GM18867 (cell line): ENCODE measurements around the gene BTN3A1.
"Not testable (repeated sequence)": the region's sequence is repeated elsewhere in the genome, so short reads cannot be mapped to it uniquely, and the experiment has no call there.

Source experiments
- ATAC-seq: cut with Tn5 transposase; IDR thresholded peaks from one replicate; pipeline ENCODE4 v1.9.1; 2021; ENCODE audit warnings: mild to moderate bottlenecking, moderate library complexity; ENCODE audit not compliant: unreplicated experiment

BTN3A1 gene

DNA sequence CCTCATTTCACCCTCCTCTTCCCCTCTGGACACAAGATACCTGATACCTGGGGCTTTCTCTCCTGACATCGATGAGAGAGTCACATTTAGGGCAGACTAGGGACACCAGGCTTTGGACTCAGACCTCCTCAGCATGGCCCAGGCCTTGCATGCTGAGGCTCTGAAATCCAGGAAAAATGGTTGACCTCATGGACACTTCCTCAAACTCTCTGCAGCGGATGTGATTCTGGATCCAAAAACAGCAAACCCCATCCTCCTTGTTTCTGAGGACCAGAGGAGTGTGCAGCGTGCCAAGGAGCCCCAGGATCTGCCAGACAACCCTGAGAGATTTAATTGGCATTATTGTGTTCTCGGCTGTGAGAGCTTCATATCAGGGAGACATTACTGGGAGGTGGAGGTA lies 10.9 kb downstream of the BTN3A1 start:
- no peak for ATAC-seq

GRCh38 chr6:26414281-26414680 lies 12.2 kb downstream of the BTN3A1 start:
- ATAC-seq, result no peak

GRCh38 chr6:26415036-26415614 lies 13.1 kb downstream of the BTN3A1 start:
- ATAC-seq, result no peak

- ATAC-seq, result no peak
Measured at GRCh38 chr6:26415791-26416190, 13.7 kb downstream of the BTN3A1 start.

DNA sequence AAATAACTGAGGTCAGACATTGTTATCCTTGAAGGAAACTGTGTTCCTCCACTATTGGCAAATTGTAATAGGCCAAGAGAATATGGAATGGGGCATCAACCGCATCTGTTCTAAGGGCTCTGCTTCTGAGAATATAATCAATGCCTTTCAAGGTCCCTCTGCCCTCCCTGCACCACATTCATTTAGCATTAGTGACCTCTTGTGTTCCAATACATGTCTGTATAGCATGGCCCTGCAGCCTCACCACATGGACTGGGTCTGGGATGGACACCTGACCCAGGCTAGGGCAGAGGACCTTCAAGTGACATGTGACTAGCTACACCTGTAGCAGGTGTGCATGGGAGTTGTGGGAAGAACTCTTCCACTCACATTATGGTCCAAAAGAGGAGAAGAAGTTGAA lies 14.2 kb downstream of the BTN3A1 start:
- ATAC-seq, result no peak

DNA sequence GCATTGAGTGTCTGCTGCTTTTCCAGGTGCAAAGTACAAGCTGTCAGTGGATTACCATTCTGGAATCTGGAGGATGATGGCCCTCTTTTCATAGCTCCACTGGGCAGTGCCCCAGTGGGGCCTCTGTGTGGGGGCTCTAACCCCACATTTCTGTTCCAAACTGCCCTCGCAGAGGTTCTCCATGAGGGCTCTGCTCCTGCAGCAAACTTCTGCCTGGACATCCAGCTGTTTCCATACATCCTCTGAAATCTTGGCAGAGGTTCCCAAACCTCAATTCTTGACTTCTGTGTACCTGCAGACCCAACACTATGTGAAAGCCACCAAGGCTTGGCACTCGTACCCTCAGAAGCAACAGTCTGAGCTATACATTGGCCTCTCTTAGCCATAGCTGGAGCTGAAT lies 16.0 kb downstream of the BTN3A1 start:
- ATAC-seq, result not testable (repeated sequence)

- not testable (repeated sequence) for ATAC-seq
Measured at GRCh38 chr6:26418795-26419194, 16.7 kb downstream of the BTN3A1 start.

- ATAC-seq, result peak; percentile 33
Measured at GRCh38 chr6:26420688-26421171, 18.7 kb downstream of the BTN3A1 start.

DNA sequence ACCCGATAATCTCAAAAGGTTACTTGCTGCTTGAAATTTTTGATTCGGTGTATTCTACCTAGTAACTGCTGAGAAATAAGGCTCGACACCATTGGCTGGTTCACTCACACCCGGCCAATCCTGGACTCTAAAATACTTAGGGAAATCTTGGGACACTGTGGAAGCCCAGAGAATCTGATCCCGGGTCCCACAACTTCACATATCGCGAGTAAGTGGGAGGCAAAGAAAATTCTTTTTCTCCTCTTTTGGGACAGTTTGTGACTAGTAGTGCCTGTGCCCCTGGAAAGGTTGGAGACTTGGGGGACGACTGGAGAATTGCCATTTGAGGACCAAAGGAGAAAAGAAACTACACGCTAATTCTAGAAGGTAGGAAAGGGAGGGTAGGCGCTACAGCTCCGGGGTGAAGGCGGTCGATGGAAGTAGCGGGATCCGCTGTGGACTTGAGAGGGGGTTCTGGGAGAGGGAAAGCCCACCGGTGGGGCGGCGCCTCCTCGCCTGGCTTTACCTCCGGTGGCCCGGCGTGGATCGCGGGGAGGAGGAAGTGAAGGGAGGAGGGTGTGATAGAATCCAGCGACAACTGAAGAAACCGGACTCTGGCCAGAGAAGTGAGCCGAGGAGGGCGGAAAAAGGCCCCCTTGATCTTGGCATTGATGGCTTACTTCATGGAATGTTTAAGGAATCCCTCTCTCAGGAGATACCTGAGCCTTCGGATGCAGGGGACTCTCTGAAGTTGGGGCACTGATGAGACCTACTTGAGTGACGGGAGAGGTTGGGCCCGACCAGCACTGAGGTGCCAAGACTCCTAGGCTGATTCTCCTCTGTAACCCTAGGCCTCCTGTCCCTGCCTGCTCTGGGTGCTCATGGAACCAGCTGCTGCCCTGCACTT lies 19.4 kb downstream of the BTN3A1 start:
- peak; percentile 85 for ATAC-seq

- ATAC-seq, result no peak
Measured at GRCh38 chr6:26422329-26422728, 20.3 kb downstream of the BTN3A1 start.

- ATAC-seq, result no peak
Measured at GRCh38 chr6:26426691-26427450, 24.8 kb downstream of the BTN3A1 start.

DNA sequence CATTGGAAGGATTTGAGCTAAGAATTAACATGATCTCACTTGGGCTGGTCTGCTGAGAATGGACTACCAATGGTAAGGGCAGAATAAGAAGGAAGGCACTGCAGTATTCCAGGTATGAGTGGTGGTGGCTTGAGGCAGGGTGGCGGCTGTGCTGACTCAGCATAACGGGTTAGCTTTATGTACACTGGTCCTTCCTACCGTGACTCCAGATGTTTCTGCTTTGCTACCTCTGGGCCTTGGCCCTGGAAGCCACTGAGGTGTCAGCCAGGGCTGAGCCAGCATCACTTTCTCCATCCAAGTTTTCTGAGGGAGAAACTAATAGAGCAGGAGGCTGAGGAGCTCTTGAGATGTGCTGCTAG lies 25.4 kb downstream of the BTN3A1 start:
- ATAC-seq, result no peak

GRCh38 chr6:26428206-26428605 lies 26.1 kb downstream of the BTN3A1 start:
- ATAC-seq, result no peak

- no peak for ATAC-seq
Measured at GRCh38 chr6:26430787-26431186, 28.7 kb downstream of the BTN3A1 start.

DNA sequence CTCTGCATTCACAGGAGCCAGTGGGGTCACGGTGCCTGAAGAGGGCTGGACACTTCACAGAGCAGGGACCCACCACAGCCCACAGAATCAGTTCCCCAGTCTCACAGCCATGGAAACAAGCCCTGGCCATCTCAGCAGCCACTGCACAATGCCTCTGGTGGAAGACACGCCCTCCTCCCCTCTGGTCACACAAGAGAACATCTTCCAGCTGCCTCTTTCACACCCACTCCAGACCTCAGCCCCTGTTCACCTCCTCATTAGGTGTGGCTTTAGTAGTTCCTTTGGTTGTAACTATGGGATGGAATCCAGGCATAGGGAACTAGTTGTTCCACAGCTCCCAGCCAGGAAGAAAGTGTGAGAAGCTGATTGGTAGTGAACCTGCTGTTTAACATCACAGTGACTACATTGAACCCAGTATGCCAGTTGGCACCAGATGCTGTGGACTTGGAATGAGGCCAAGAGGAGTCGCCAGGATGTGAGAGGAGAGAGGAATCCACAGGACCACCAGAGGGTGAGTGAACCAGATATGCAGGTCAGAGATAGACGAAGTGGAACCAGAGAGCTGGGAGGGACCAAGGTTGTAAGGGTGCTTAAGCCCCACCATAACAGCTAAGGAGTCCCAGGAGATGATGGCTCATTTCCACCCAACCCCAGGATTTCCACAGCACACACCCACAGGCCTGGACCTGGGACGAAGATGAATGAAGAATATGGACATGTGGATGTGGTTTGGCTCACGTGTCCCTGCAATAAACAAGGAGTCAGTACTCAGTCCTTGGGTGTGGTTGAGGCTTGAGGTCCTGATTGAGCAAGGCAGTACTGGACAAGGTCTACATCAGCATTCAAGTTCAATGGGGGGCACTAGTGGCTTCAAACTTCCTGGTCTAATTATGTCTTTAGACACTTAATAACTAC lies 29.4 kb downstream of the BTN3A1 start:
- no peak for ATAC-seq

GRCh38 chr6:26432627-26433201 lies 30.6 kb downstream of the BTN3A1 start:
- ATAC-seq, result no peak

- ATAC-seq, result not testable (repeated sequence)
Measured at GRCh38 chr6:26433680-26434079, 31.6 kb downstream of the BTN3A1 start.

DNA sequence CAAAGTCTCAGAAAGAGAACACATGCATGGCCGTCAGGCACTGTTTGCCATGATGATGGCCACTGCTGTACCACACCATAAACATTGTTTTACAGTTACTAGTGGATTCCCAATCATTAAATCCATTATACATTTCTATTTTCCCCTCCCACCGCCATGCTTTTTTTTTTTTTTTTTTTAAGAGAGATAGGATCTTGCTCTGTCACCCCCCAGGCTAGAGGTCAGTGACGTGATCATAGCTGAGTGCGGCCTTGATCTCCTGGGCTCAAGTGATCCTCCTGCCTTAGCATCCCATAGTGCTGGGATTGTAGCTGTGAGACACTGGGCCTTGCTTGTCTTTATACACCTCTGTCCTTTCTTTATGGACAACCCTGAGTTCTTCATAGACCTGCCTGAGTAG lies 33.9 kb downstream of the BTN3A1 start:
- no peak for ATAC-seq

GRCh38 chr6:26437550-26437949 lies 35.5 kb downstream of the BTN3A1 start:
- ATAC-seq, result no peak

- ATAC-seq, result no peak
Measured at GRCh38 chr6:26438000-26438399, 35.9 kb downstream of the BTN3A1 start.
